Fibroblast of lung (primary cell): Measurements from ENCODE around the gene PTHLH.
A peak's percentile ranks its signal among the peaks of the same experiment; 100 is the strongest.

Experiments used
- CTCF ChIP-seq, 2 donors: IDR thresholded peaks in 1 of 2; conservative IDR thresholded peaks in 1 of 2; 1 replicate in 1 of 2; 2 replicates in 1 of 2; pipeline ENCODE4 v1.5.1; 2011 to 2012; ENCODE audit warnings: low read length in 2 of 2, control low read depth in 1 of 2, inconsistent platforms in 1 of 2, low read depth in 1 of 2, mild to moderate bottlenecking in 1 of 2
- EZH2 ChIP-seq: IDR thresholded peaks from 2 replicates; pipeline ENCODE4 v1.5.1; 2012; ENCODE audit warnings: low read length, control low read depth, mild to moderate bottlenecking; ENCODE audit errors: missing control alignments

- TF ChIP-seq CTCF (conservative IDR thresholded peaks at IDR 0.05 in 1 of 2, IDR thresholded peaks at IDR 0.05 in 1 of 2; ENCODE audit: low read depth in 1 of 2, low read length in 2 of 2), result peak; percentile 87 to 93
- TF ChIP-seq EZH2, result no peak
Observed at GRCh38 chr12:27940756-27941402, 31.7 kb downstream of the PTHLH start.
